ENCODE data around the gene TUFT1. TPM values are rescaled to one million over a fixed set of nuclear protein-coding genes. Genes with fewer than 3 reads are reported as not detected.

Gene TUFT1
- polyA plus RNA-seq, 3 donors: 1.5 to 1.7 (median 1.6) TPM

DNA sequence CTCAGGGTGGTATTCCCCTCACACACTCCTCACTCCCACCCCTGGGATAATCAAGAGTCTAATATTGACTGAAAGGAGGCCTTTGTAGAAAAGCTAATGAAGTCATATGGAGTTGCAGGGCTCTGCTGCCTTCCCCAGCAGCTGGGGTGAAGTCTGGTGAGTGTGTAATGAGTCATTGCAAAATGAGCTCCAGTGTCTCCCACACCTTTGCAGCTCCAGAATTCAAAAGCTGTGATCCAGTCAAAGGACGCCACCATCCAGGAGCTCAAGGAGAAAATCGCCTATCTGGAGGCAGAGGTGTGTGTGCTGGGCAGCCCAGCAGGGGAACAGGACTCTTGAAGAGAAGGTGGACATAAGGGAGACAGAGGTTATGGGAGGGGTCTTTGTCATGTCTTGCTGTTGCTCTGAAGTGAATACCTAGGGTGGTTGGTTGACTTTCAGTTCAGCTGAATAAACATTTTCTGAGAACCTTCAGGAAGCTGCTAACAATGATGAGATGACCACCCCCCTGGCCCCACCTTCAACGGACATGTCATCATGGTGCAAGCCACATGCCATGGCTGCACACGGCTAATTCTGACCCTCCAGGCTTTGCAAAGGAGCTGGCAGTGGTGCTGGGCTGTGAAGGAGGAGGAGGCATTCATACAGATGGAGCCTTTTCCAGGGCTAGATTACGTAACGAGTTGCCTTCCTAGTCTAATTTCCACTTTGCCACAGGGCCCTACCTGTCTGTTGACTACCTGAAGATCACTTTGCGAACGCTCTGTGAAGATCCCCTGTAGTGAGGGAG, 39.5 kb downstream of the TUFT1 start:
- DNase-seq: no peak
- Mint-ChIP-seq H3K9me3 (no peaks in the 10 kb centered on the region), H3K27me3 (ENCODE audit: low read depth in 3 of 3) (peaks cover 3 to 9% (median 4%) of the 10 kb centered on the region in 3 donors), H3K36me3 (peaks cover 3 to 5% of the 10 kb centered on the region in 2 donors), H3K4me1 (peaks cover 6% of the 10 kb centered on the region), H3K27ac (peak overlapping the region in 1 of 7 donors; percentile 39), H3K4me3 (no peak overlapping the region)
- Histone ChIP-seq H4K20me1 (ENCODE audit: insufficient read depth, low read length) (no peaks in the 10 kb centered on the region), H3K27ac (ENCODE audit: low read depth in 1 of 2, low read length in 2 of 2) (no peak overlapping the region), H3K4me3 (replicated peaks in 1 of 3; ENCODE audit: low read depth in 2 of 3, low read length in 3 of 3) (no peak overlapping the region), H3K27me3 (ENCODE audit: control insufficient read depth in 2 of 2, insufficient read depth in 2 of 2, low read length in 2 of 2) (no peaks in the 10 kb centered on the region), H3K9me3 (replicated peaks in 1 of 2; ENCODE audit: control insufficient read depth in 1 of 2, insufficient read depth in 1 of 2, low read length in 2 of 2) (no peaks in the 10 kb centered on the region), H3K9ac (ENCODE audit: insufficient read depth, low read length, poor library complexity, severe bottlenecking) (no peak overlapping the region), H3K79me2 (ENCODE audit: insufficient read depth, low read length) (no peaks in the 10 kb centered on the region), H3K4me2 (replicated peaks; ENCODE audit: extremely low read depth, low read length, poor library complexity, severe bottlenecking) (no peak overlapping the region), H3K4me1 (ENCODE audit: control insufficient read depth in 1 of 2, insufficient read depth in 2 of 2, low read length in 2 of 2) (peaks cover 0 to 4% of the 10 kb centered on the region in 2 donors), H2AFZ (ENCODE audit: insufficient read depth, low read depth, low read length, poor library complexity, severe bottlenecking) (no peak overlapping the region), H3K36me3 (replicated peaks in 1 of 2; ENCODE audit: control insufficient read depth in 1 of 2, insufficient read depth in 2 of 2, low read length in 2 of 2) (no peaks in the 10 kb centered on the region)
- intact Hi-C loops (cut with micrococcal nuclease): no loop called here
- WGBS (ENCODE audit: insufficient coverage): 100% methylated on average over 3 of the region's 8 CpGs
- TF ChIP-seq, protein P1, sequence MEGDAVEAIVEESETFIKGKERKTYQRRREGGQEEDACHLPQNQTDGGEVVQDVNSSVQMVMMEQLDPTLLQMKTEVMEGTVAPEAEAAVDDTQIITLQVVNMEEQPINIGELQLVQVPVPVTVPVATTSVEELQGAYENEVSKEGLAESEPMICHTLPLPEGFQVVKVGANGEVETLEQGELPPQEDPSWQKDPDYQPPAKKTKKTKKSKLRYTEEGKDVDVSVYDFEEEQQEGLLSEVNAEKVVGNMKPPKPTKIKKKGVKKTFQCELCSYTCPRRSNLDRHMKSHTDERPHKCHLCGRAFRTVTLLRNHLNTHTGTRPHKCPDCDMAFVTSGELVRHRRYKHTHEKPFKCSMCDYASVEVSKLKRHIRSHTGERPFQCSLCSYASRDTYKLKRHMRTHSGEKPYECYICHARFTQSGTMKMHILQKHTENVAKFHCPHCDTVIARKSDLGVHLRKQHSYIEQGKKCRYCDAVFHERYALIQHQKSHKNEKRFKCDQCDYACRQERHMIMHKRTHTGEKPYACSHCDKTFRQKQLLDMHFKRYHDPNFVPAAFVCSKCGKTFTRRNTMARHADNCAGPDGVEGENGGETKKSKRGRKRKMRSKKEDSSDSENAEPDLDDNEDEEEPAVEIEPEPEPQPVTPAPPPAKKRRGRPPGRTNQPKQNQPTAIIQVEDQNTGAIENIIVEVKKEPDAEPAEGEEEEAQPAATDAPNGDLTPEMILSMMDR (IDR thresholded peaks at IDR 0.05): no peak

DNA sequence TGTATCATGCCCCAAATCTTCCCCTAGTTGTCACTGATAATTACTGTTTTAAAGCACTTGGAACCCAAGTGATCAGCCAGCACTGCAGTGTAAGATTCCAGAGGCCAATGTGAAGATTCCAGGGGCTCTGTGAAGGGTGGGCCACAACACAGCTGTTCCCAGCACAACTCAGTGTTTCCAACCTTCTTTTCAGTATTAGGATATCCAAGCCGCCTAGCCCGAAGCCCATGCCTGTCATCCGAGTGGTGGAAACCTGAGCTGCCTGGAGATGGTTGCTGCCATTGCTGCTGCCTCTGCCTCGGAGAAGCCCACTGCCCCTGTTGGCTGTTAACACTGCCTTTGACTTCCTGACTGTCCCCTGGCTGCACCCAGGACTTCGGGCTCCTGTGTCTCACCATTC, 41.3 kb downstream of the TUFT1 start:
- no peak overlapping the region for H2AFZ ChIP-seq (ENCODE audit: insufficient read depth, low read depth, low read length, poor library complexity, severe bottlenecking)
- H3K4me3 ChIP-seq (replicated peaks in 1 of 3; ENCODE audit: low read depth in 2 of 3, low read length in 3 of 3): no peak overlapping the region
- no peaks in the 10 kb centered on the region for H3K9me3 ChIP-seq (replicated peaks in 1 of 2; ENCODE audit: control insufficient read depth in 1 of 2, insufficient read depth in 1 of 2, low read length in 2 of 2)
- TF ChIP-seq, protein P1 (IDR thresholded peaks at IDR 0.05): no peak
- Mint-ChIP-seq H3K27ac (no peak overlapping the region), H3K36me3 (peaks cover 3 to 5% of the 10 kb centered on the region in 2 donors), H3K4me3 (no peak overlapping the region), H3K27me3 (ENCODE audit: low read depth in 3 of 3) (peaks cover 4 to 9% (median 5%) of the 10 kb centered on the region in 3 donors), H3K9me3 (no peaks in the 10 kb centered on the region), H3K4me1 (peaks cover 3% of the 10 kb centered on the region)
- intact Hi-C loops (cut with micrococcal nuclease): no loop called here
- no peaks in the 10 kb centered on the region for H3K27me3 ChIP-seq (ENCODE audit: control insufficient read depth in 2 of 2, insufficient read depth in 2 of 2, low read length in 2 of 2)
- DNase-seq: no peak
- H3K4me2 ChIP-seq (replicated peaks; ENCODE audit: extremely low read depth, low read length, poor library complexity, severe bottlenecking): no peak overlapping the region
- no peaks in the 10 kb centered on the region for H3K79me2 ChIP-seq (ENCODE audit: insufficient read depth, low read length)
- no peaks in the 10 kb centered on the region for H3K36me3 ChIP-seq (replicated peaks in 1 of 2; ENCODE audit: control insufficient read depth in 1 of 2, insufficient read depth in 2 of 2, low read length in 2 of 2)
- no peak overlapping the region for H3K27ac ChIP-seq (ENCODE audit: low read depth in 1 of 2, low read length in 2 of 2)
- WGBS (ENCODE audit: insufficient coverage): 91% methylated on average over 5 of the region's 5 CpGs
- H4K20me1 ChIP-seq (ENCODE audit: insufficient read depth, low read length): no peaks in the 10 kb centered on the region
- no peak overlapping the region for H3K9ac ChIP-seq (ENCODE audit: insufficient read depth, low read length, poor library complexity, severe bottlenecking)
- H3K4me1 ChIP-seq (ENCODE audit: control insufficient read depth in 1 of 2, insufficient read depth in 2 of 2, low read length in 2 of 2): no peaks in the 10 kb centered on the region

Data from CD14-positive monocyte (primary cell).